Ishikawa (cell line): ENCODE measurements around the gene SLC25A45.

Experiments used
- EP300 ChIP-seq: IDR thresholded peaks from 2 replicates; pipeline ENCODE4 v1.6.1; 2012; ENCODE audit warnings: borderline replicate concordance
- NFIC ChIP-seq: IDR thresholded peaks from 2 replicates; pipeline ENCODE4 v1.6.1; 2012

DNA sequence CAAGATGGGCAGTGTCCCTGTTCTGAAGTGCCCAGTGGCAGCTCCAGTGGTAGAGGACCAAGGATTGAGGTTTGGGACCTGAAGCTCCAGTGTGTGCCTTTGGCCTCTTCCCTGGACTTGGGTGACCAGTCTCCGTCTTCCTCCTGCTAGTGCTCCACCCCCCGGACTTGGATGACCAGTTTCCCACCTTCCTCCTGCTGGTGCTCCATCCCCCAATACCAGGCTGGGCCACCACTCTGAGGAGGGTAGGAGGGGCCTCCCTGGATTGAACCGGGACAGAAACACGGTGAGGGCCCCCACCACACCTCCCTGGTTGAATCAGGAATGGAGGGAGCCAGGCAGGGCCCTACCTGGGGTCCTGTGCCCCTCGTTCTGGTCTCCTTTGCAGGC is 29.2 kb upstream of the SLC25A45 start:
- TF ChIP-seq NFIC (no peak), EP300 (no peak)
